Measurements from ENCODE around the gene ZNF33B. TPM values are rescaled to one million over a fixed set of nuclear protein-coding genes. Genes with fewer than 3 reads are reported as not detected.
"Not testable (repeated sequence)": the region's sequence is repeated elsewhere in the genome, so short reads cannot be mapped to it uniquely, and the experiment has no call there.

ZNF33B gene
- total RNA-seq (2014; rRNA removed; shearing (Covaris generic)) = 5.4 and 6.9 TPM in 2 replicates

DNA sequence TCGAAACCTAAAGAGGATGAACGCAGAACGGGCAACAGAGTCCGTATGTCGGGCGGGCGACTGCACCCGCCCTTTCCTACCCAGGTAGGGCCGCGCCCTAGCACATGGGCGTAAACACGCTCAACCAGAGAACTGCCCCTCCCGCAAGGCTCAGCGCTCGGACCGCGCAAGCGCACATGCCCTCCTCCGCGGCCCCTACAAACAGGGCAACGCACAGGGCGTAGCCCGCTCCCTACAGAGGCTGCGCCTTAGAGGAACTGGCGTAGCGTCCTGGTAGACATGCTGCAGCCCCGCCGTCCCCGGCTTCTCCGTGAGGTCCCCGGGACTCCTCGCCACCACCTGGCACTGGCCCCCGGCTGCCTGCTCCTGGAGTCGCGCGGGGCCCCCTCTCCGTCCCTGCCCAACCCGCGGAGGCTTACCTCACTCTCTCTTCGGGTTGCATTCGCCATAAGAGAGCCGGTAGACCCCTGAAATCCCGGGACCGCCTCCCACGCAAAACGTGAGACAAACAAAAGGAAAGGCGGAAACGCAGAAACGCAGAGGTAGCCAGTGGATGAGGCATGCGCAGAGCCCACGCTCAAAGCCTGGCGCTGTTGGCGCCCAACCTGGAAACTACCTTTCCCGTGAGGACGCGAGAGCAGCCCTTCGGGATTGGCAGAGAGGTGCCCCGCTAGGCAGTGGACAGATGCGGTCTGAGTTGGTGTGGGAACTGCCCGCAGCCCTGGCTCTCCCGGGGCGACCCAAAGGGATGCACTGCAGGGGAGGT lies at the start of gene ZNF33B:
Gene ZNF33B, minus strand, starts transcription at position 516 of the 766 bp plus-strand sequence. CDS start 1,642 bp downstream, outside the sequence.
- DNase-seq (ENCODE audit: low spot score) = peak; percentile 93

DNA sequence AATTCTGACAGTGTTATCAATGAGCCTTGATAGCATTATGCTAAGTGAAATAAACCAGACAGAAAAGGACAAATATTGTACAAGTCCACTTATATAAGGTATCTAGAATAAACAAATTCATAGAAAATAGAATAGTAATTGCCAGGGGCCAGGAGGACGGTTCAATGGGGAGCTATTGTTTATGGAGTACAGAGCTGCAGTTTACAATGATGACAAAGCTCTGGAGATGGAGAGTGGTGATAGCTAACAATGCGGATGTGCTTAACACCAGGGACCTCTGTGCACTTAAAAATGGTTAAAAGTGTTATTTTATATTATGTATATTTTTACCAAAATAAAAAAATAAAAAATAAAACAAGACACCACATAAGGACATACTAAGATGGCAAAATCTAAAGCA lies 46.1 kb upstream of the ZNF33B start:
- DNase-seq (ENCODE audit: low spot score) = no peak

DNA sequence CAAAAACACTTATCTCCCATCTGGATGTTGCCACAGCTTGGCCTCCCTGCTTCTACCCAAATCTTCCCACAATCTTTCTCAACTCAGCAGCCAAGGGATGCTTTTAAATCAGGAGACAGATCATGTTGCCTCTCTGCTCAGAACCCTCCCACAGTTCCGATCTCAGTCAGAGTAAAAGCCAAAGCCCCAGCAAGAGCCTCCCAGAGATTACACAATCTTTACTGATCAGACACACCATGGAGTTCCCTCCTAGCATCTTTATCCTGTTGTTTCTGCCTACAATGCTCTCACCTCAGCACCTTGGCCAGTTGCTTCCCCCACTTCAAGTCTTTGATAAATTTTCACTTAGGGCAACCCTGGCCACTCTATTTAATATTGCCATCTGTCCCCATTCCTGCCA lies 41.9 kb upstream of the ZNF33B start:
- no peak for DNase-seq (ENCODE audit: low spot score)

DNA sequence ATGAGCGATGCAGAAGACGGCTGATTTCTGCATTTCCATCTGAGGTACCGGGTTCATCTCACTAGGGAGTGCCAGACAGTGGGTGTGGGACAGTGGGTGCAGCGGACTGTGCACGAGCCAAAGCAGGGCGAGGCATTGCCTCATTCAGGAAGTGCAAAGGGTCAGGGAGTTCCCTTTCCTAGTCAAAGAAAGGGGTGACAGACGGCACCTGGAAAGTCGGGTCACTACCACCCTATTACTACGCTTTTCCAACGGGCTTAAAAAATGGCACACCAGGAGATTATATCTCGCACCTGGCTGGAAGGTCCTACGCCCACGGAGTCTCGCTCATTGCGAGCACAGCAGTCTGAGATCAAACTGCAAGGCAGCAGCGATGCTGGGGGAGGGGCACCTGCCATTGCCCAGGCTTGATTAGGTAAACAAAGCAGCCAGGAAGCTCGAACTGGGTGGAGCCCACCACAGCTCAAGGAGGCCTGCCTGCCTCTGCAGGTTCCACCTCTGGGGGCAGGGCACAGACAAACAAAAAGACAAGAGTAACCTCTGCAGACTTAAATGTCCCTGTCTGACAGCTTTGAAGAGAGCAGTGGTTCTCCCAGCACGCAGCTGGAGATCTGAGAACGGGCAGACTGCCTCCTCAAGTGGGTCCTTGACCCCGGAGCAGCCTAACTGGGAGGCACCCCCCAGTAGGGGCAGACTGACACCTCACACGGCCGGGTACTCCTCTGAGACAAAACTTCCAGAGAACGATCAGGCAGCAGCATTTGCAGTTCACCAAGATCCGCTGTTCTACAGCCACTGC lies 27.0 kb upstream of the ZNF33B start:
- not testable (repeated sequence) for DNase-seq (ENCODE audit: low spot score)

DNA sequence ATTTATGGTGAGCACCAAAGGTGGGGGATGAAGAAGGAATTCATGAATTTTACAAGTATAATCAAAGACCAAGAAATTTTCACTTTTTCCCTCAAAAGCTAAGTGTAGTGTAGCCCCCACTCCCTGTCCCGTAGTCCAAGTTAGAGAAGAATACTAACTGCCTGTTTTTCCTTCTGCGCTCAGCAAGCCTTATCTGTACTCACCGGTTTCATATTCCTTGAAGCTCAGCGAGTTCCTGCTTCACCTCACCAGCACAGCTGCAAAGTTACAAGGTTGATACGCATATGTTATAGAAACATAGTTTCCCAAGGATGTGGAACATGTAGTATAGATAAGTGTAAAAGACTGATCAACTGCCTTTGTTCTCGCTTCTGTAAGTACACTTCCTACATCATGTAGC lies 16.0 kb upstream of the ZNF33B start:
- no peak for DNase-seq (ENCODE audit: low spot score)

DNA sequence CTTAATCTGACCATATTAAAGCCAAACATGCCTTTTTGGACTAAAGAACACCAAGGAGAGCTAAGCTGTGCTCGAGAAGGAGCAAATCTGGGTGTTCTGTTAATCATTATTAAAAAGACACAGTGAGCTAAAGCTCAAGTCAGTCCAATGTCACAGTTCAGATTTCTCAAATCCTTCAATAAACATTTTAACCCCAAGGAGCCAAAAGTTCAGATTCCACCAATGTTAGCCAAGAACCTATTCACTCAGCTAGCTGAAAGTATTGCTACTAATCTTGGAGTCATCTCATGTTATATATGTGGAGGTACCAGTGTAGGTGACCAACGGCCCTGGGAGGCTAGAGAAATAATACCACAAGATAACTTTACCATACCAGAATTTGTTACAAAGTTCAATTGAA lies 14.5 kb upstream of the ZNF33B start:
- no peak for DNase-seq (ENCODE audit: low spot score)

DNA sequence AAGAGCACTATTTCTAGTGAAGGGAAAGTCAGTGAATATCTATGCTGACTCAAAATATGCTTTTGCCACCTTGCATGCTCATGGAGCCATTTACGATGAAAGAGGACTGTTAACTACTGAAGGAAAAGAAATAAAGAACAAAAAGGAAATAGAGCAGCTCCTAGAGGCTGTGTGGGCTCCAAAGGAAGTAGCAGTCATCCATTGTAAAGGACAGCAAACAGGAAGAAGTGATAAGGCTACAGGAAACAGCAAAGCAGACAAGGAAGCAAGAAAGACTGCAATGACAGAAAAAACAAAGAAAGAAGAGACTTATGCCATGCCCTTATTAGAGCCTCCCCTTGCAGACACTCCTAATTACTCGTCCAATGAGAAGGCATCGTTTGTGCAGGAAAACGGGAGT lies 12.0 kb upstream of the ZNF33B start:
- DNase-seq (ENCODE audit: low spot score) = no peak

DNA sequence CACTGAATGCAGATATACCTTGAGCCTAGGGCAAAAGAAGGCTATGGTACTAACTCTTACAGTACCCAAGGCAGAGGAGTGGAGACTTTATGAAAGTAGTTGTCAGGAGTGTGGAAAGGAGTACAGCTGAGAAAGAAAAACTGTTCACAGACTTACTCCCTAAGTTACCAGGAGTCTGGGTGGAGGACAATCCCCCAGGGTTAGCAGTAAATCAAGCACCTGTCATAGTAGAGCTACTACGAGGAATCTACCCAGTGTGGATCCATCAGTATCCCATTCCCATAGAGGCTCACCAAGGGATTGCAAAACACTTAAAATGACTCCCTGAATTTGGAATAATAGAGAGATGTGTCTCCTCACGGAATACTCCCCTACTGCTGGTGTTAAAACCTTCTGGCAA lies 10.1 kb upstream of the ZNF33B start:
- DNase-seq (ENCODE audit: low spot score) = no peak

DNA sequence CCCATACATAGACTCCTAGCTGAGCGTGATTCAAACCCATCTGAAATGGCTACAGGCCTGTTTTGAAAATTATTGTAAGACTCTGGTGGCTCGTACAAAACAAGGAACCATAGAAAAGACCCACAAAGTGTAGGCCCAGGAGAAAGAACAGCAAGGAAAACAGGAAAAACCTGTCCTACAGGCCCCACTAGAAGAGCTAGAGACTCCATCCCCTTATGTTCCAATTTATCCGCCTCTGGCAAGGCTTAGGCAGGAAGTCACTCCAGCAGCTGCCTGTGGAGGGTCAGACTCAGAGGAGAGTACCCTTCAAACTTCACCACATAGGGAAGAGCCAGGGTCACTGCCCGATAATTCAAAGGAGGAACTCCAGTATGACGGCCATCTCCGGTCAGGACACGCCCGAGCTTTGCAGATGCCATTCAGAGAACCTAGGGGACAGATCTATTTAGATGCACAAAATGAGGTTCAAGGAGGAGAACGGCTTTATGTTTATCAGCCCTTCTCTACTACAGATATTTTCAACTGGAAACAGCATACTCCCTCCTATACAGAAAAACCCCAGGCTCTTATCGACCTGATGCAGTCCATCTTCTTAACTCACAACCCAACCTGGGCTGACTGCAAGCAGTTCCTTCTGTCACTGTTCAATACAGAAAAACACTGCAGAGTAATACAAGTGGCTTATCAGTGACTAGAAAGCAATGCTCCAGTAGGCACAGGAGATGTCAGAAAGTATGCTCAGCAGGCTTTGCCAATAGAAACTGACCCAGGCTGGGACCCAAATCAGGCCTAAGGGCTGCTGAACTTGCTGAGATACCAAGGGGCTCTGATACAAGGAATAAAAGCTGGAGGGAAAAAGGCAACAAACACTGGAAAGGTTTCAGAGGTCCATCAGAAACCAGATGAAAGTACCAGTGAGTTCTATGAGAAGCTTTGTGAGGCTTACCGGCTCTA lies 8.6 kb upstream of the ZNF33B start:
- DNase-seq (ENCODE audit: low spot score) = no peak

DNA sequence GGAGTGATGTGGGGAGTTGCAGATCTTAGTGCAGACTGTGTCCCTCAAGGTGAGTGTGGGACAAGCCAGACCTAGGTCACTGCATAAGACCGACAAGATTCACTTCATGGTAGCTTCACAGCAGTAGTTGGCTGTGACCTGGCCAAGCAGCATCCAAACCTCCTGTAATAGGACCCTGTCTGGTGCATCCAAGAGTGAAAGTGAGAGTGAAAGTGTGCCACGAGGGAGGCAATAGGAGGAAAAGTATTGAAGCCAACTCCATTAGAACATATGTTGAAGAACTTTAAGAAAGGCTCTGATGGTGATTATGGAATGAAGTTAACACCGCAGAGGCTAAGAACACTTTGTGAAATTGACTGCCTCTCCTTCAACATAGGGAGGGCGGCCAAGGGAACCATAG lies 7.8 kb upstream of the ZNF33B start:
- DNase-seq (ENCODE audit: low spot score) = no peak

DNA sequence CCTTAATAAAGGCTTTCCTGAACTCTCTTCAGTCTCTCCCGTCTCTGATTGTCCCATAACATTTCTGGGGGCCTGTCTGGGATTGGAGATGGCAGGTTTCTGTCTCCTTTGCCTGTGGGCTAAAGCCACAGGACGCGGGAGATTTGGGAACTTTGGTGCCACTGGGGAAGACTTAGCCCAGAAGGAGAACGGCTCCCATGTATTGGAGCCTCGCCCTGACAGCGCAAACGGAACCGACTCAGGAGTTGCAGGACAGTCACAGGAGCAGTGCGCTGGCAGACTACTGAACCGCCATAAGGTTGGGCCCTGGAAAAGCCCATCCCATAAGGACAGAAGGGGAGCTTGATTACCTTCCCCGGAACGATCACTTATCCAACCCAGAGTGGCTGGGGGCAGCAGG lies 7.1 kb upstream of the ZNF33B start:
- no peak for DNase-seq (ENCODE audit: low spot score)

DNA sequence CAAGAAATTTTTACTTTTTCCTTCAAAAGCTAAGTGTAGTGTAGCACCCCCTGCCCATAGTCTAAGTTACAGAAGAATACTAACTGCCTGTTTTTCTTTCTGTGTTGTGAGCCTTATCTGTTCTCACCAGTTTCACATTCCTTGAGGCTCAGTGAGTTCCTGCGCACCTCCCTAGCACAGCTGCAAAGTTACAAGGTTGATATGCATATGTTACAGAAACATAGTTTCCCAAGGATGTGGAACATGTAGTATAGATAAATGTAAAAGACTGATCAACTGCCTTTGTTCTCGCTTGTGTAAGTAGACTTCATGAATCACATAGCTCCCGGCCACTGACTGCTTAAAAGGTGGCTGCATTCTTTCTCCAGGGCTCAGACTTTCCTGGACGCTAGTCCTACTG lies 6.7 kb upstream of the ZNF33B start:
- no peak for DNase-seq (ENCODE audit: low spot score)

DNA sequence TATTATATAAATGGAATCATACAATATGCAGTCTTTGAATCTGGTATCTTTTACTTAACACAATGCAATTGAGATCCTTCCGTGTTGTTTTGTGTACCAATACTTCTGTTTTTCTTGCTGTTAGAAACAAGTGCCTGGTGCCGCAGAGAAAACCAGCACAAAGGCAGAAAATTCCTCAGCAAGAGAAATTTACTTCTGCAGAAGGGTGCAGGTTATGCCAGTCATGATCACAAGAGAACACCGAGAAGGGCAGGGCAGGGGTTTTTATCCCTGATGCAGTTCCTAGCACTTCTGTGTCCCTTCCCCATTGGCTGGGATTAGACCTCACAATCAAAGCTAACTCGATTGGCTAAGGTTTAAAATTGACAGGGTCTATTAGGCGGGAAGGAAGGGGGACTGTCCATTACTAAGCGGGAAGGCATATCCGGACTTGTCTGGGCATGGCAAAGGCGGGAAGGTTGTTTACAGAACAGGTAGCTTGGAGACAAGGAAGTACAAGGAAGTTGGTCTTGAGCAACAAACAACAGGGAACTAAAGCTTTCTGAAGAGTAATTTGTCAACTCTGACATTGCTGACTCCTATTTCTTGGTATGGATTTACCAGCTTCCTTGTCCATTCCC lies 2.4 kb upstream of the ZNF33B start:
- no peak for DNase-seq (ENCODE audit: low spot score)

DNA sequence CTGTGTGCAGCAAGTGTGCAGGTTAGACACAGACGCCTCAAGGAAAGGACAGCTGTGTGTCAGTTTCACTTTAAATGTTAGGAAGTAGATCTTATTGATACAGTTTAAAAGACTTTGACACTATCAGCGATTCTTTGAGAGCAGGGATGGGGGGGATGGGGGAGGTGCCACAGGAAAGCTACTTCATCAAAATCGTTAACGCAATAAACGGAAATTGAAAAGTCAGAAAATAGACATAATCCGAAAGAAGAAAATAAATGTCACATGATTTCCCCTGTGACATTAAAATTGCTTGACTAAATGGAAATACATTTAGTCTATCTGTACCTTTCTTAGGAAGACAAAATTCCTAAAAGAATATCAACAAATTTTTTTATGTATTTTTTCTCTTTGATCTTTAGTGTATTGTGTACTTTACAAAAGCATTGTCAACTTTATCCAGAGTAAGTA lies 476 bp upstream of the ZNF33B start:
- DNase-seq (ENCODE audit: low spot score) = no peak

DNA sequence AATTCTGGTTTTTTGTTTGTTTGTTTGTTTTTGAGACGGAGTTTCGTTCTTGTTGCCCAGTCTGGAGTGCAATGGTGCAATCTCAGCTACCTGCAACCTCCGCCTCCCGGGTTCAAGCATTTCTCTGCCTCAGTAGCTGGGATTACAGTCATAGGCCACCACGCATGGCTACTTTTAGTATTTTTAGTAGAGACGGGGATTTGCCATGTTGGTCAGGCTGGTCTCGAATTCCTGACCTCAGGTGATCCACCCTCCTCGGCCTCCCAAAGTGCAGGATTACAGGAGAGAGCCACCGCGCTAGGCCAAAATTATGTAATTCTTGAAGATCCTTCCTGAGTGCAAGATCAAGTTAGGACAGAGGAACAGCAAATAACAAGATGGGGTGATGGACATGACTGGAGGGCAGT lies 719 bp downstream of the ZNF33B start:
- no peak for DNase-seq (ENCODE audit: low spot score)

DNA sequence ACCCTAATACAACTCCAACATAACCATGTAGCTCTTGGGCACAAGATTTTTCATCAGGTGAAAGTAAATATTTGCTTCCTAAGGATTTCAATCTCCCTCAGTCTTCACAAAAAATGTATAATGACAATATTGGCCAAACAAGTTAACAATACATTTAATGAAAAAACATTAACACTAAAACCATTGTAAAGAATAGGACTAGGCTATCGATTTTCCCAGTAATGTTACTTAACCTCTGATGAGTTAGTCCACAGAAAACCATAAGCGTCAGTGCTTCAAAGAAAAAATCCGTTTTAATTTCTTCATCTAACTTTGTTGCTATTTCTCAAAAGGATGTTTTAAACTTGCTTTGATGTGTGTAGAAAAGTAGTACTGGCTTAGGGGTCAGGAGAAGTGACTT lies 1.2 kb downstream of the ZNF33B start:
- DNase-seq (ENCODE audit: low spot score) = no peak

DNA sequence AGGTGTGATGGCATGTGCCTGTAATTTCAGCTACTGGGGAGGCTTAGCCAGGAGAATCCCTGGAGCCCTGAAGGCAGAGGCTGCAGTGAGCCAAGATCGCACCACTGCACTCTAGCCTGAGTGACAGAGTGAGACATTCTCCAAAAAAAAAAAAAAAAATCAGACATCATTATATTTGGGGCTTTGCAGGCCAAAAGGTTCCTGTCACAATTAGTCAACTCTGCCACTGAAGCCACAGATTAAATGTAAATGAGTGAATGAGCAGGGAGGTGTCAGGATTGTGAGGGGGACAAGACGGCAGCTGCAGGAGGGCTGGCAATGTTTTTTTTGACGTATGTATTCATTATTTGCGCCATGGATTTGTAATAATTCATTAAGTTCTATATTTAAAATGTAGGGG lies 3.3 kb downstream of the ZNF33B start:
- no peak for DNase-seq (ENCODE audit: low spot score)

DNA sequence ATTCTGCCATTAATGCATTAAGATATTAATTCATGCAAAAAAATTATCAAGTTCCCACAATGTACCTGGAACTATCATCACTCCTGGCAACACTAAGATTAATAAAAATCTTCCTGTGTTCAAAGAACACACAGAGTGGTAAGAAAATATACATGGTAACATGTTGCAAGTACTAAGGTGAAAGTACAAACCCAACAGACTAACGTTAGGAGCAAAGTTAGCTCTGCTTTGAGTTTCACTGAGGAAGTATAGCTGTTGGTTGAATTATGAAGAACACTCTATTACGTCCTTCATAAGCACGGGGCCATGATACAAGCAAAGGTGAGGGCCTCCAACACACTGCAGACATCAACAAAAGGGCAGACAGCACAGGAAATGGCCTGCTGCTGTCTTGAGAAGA lies 5.8 kb downstream of the ZNF33B start:
- DNase-seq (ENCODE audit: low spot score) = no peak

DNA sequence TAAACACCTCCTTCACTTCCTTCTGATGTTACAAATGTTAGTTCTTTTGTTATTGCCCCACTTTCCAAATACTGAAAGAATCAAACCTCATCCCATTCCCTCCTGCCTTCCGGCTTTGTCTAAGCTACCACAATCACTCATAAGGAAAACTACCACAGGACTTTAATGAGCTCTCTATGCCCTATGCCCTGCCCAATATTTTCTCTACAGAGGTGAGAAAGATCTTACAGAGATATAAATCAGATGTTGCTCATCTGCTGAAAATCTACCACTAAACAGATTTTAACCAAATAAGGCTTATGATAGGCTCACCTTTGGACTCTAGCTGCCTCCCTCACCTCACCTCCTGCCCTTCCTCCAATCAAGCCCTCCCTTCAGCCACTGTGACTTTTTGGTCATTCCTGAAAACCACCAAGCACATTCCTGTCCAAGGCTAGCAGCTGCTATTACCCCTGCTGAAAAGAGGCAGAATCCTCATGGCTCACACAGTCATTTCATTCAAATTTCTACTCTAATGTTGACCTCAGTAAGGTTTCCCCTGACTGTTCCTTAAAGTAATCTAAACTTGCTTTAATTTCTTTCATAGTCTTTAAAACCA lies 7.7 kb downstream of the ZNF33B start:
- DNase-seq (ENCODE audit: low spot score) = no peak

DNA sequence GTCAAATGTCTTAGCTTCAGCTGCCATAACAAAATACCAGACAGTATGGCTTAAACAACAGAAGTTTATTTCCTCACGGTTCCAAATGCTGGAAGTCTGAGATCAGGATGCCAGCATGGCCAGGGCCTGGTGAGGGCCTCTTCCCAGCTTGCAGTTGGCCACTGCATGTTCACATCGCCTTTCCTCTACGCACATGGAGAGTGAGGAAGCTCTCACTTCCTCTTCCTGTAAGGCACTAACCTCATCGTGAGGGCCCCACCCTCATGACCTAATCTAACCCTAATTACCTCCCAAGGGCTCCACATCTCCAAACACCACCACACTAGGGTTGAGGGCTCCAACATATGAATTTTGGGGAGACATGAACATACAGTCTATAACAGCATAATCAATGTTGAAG lies 14.4 kb downstream of the ZNF33B start:
- DNase-seq (ENCODE audit: low spot score) = no peak

DNA sequence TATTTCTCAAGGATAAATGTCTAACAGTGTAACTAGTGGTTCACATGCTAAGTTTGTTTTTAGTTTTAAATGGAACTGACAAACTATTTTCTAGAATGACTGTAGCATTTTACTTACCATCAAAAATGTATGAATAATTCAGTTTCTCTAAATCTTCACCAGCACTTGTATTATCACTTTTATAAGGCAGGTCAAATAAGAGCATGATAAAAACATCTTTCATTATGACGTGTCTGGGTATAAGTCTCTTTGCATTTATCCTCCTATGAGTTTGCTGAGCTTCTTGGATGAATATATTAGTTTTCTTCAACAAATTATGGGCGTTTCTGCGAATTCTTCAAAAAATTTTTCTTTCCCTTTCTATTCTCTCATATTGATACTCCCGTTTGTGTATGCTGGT lies 19.9 kb downstream of the ZNF33B start:
- DNase-seq (ENCODE audit: low spot score) = no peak
